MCF 10A (cell line): ENCODE measurements around the gene FILIP1L. TPM values are rescaled to one million over a fixed set of nuclear protein-coding genes. Genes with fewer than 3 reads are reported as not detected.

Experiments used
- BruUV-seq: library from RNA; stranded (reverse); fragments of 400-500 nt; replicated peaks from 2 replicates; lab custom pipeline; 2021; lab: Mats Ljungman, UMichigan
- CTCF ChIA-PET: fragments of 300-600 bp; sonication (Branson Sonifier 250); formaldehyde crosslinking; extraction: SDS; loops from one replicate; lab custom pipeline; 2021; ENCODE audit warnings: antibody characterized with exemption, inconsistent platforms; lab: Yijun Ruan, JAX
- POLR2A ChIA-PET: fragments of 300-600, 350-650 bp; sonication (Branson Sonifier 250); formaldehyde crosslinking; extraction: SDS; loops from one replicate; lab custom pipeline; 2020; ENCODE audit warnings: antibody characterized with exemption, inconsistent platforms; lab: Yijun Ruan, JAX
- DNase-seq: peaks from one replicate; pipeline ENCODE4 v3.0.0-alpha.2; 2018; ENCODE audit not compliant: unreplicated experiment
- H3K27ac Mint-ChIP-seq: one replicate; pipeline ENCODE4 v1.8.0; 2022; ENCODE audit warnings: mild to moderate bottlenecking, low read depth, mixed read lengths; ENCODE audit not compliant: unreplicated experiment
- H3K27me3 Mint-ChIP-seq: one replicate; pipeline ENCODE4 v1.8.0; 2022; ENCODE audit warnings: mixed read lengths; ENCODE audit not compliant: insufficient read depth, unreplicated experiment
- H3K36me3 Mint-ChIP-seq: one replicate; pipeline ENCODE4 v1.8.0; 2022; ENCODE audit warnings: mild to moderate bottlenecking, moderate library complexity, mixed read lengths; ENCODE audit not compliant: insufficient read depth, unreplicated experiment
- H3K4me1 Mint-ChIP-seq: one replicate; pipeline ENCODE4 v1.8.0; 2022; ENCODE audit warnings: mixed read lengths; ENCODE audit not compliant: insufficient read depth, unreplicated experiment
- H3K4me3 Mint-ChIP-seq: one replicate; pipeline ENCODE4 v1.8.0; 2022; ENCODE audit warnings: mild to moderate bottlenecking, moderate library complexity, mixed read lengths; ENCODE audit not compliant: unreplicated experiment
- H3K9me3 Mint-ChIP-seq: one replicate; pipeline ENCODE4 v1.8.0; 2022; ENCODE audit warnings: mixed read lengths; ENCODE audit not compliant: unreplicated experiment
- CTCF ChIP-seq: fragments of 200-600 bp; IDR thresholded peaks from one replicate; pipeline ENCODE4 v1.8.0; 2022; ENCODE audit warnings: antibody characterized with exemption, mild to moderate bottlenecking; ENCODE audit not compliant: unreplicated experiment
- intact Hi-C: fragments of 100-400 bp; cut with micrococcal nuclease; formaldehyde crosslinking; loops from 2 replicates; pipeline ENCODE4 v1.14.1; 2022
- total RNA-seq: library from RNA; stranded (reverse); gene quantifications from 2 replicates; pipeline ENCODE4 v1.2.3, GENCODE V29; 2022

The FILIP1L gene
- total RNA-seq, 1 experiment from 2014 or later, result 2.4 TPM

DNA sequence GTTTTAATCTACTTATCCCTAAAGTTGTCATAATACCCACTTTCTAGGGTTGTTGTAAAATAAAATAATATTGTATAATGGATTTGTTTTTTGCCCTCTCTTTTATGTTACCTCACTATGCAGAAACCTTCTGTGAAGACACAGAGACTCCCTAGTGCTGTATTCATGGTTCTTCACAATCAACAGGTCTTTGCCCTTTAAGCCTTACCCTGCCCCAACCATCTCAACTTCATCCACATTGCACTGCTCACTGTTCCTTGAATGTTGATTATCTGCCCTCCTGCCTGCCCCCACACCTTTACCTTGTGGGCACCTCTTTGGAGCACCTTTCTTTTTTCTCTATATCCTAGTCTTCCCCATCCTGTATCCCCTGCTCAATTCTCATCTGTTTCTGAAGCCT lies 275.5 kb downstream of the FILIP1L start:
- TF ChIP-seq CTCF, result no peak
- Mint-ChIP-seq H3K27ac (no peak overlapping the region), H3K9me3 (no peaks in the 10 kb centered on the region), H3K27me3 (no peaks in the 10 kb centered on the region), H3K36me3 (no peaks in the 10 kb centered on the region), H3K4me1 (no peaks in the 10 kb centered on the region), H3K4me3 (no peak overlapping the region)
- intact Hi-C loops, result no loop called here
- POLR2A ChIA-PET, result interaction anchor here (0.5 to 1.1 kb wide), 3 partner anchors 11 to 422 kb away, joined by 3 to 5 read pairs (median 4); partner anchors contain the start of gene TBC1D23
- no TSS peak for BruUV-seq
- no peak for DNase-seq
- CTCF ChIA-PET, result interaction anchor here (0.6 to 3.2 kb wide), 11 partner anchors 10 to 424 kb away, joined by 3 to 20 read pairs (median 4); no protein-coding TSS in a partner anchor

DNA sequence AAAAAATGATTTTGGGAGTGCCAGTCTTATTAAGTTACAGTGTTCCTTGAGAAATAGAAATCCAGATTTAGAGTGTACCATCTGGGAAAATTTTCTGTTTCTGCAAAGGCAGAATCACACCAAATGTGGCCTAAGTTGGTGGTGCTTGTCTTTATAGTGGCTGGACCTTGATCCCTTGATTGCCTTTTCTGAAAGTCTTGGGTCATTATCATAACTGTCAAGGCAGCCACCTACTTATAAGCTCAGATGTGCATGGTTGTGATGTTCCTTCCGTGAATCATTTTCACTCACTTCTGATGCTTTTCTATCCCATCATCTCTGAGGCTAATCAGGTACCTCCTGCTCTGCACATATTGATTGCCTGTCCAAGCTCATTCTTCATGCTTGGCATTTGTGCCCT lies 276.6 kb downstream of the FILIP1L start:
- Mint-ChIP-seq H3K27me3 (no peaks in the 10 kb centered on the region), H3K36me3 (no peaks in the 10 kb centered on the region), H3K4me1 (peaks cover 5% of the 10 kb centered on the region), H3K9me3 (no peaks in the 10 kb centered on the region), H3K27ac (no peak overlapping the region), H3K4me3 (no peak overlapping the region)
- TF ChIP-seq CTCF, result no peak
- BruUV-seq, result no TSS peak
- no peak for DNase-seq
- ChIA-PET POLR2A (interaction anchor here (0.8 to 1.9 kb wide), 2 partner anchors 423 to 559 kb away, joined by 4 to 5 read pairs; partner anchors contain the start of gene TBC1D23), CTCF (interaction anchor here (0.6 to 2.0 kb wide), 5 partner anchors 247 to 523 kb away, joined by 3 to 5 read pairs (median 3); partner anchors contain the start of gene TBC1D23)
- intact Hi-C loops, result no loop called here

DNA sequence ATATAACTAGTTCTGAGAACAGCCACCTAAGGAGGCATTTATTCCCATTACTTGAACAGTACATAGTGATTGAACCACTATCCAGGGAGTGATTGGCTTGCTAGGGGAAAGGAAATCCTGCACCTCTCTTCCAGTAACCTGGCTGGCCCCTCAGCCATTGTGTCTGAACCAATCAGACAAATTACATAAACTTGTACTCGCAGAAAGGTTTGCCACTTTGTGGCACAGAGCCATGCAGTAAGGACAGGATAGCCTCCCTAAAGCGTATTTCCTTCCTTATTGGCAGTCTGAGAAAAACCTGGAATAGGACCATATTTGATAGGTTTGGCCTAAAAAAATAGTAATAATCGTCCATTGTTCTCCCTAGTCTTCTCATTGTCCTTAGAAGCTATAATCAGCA lies 277.6 kb downstream of the FILIP1L start:
- no TSS peak for BruUV-seq
- Mint-ChIP-seq H3K36me3 (no peaks in the 10 kb centered on the region), H3K27ac (no peak overlapping the region), H3K27me3 (no peaks in the 10 kb centered on the region), H3K4me3 (no peak overlapping the region), H3K9me3 (no peaks in the 10 kb centered on the region), H3K4me1 (peaks cover 5% of the 10 kb centered on the region)
- CTCF ChIA-PET, result interaction anchor here (0.6 to 2.0 kb wide), 3 partner anchors 130 to 524 kb away, joined by 3 to 5 read pairs (median 4); no protein-coding TSS in a partner anchor
- POLR2A ChIA-PET, result interaction anchor here (0.8 to 1.9 kb wide), 2 partner anchors 146 to 424 kb away, joined by 3 to 5 read pairs; partner anchors contain the start of gene TBC1D23
- TF ChIP-seq CTCF, result no peak
- no peak for DNase-seq
- intact Hi-C loops, result no loop called here

DNA sequence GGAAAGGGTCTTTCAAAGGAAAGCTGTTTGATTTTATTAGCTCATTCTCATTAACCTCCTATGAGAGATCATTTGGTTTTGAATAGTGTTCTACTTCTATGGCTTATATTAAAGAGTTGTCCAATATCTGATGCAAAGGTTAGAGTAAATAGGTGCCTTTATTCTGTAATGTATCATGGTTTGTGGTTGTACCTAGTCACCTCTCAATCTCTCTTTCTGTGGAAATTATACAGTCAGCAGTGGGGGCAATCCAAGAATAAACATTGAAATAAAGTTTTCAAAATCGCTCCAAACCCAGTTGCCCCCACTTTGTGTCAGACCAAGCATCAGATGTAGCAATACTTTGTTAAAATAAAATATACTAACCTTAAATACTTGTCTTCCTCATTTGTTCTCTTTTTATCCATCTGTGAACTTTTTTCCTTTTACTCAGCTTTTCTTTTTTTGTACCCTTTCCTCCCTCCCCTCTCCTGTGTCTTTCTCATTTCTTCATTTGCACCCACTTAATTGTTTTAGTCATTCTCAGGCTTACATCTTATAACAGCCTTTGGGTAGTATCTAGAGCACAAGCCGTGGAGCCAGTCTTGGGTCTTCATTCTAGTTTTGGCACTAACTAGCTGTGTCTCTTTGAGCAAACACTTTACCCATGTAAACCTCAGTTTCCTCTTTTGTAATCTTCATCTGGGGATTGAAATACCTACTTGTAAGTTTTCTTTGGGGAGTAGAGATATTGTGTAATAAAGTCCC lies 279.9 kb downstream of the FILIP1L start:
- Mint-ChIP-seq H3K4me1 (peaks cover 5% of the 10 kb centered on the region), H3K36me3 (no peaks in the 10 kb centered on the region), H3K9me3 (no peaks in the 10 kb centered on the region), H3K27me3 (no peaks in the 10 kb centered on the region), H3K27ac (no peak overlapping the region), H3K4me3 (no peak overlapping the region)
- ChIA-PET POLR2A (interaction anchor here (0.6 to 2.6 kb wide), 3 partner anchors 12 to 426 kb away, joined by 3 to 10 read pairs (median 4); partner anchors contain the start of gene TBC1D23), CTCF (interaction anchor here (0.5 to 13.3 kb wide), 12 partner anchors 9 to 756 kb away, joined by 3 to 139 read pairs (median 4); partner anchors contain the start of gene CMSS1)
- intact Hi-C loops, result no loop called here
- DNase-seq, result no peak
- no peak for TF ChIP-seq CTCF
- BruUV-seq, result no TSS peak
